ENCODE measurements around the gene CSNK1D.

- TF ChIP-seq, protein P1, sequence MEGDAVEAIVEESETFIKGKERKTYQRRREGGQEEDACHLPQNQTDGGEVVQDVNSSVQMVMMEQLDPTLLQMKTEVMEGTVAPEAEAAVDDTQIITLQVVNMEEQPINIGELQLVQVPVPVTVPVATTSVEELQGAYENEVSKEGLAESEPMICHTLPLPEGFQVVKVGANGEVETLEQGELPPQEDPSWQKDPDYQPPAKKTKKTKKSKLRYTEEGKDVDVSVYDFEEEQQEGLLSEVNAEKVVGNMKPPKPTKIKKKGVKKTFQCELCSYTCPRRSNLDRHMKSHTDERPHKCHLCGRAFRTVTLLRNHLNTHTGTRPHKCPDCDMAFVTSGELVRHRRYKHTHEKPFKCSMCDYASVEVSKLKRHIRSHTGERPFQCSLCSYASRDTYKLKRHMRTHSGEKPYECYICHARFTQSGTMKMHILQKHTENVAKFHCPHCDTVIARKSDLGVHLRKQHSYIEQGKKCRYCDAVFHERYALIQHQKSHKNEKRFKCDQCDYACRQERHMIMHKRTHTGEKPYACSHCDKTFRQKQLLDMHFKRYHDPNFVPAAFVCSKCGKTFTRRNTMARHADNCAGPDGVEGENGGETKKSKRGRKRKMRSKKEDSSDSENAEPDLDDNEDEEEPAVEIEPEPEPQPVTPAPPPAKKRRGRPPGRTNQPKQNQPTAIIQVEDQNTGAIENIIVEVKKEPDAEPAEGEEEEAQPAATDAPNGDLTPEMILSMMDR (IDR thresholded peaks at IDR 0.05 in 2 of 3, conservative IDR thresholded peaks at IDR 0.05 in 1 of 3; ENCODE audit: control insufficient read depth in 2 of 3, extremely low read depth in 1 of 3, insufficient read depth in 1 of 3, low read depth in 3 of 3, low read length in 3 of 3): no peak
- no peak for TF ChIP-seq JUND (IDR thresholded peaks at IDR 0.05; ENCODE audit: low read depth, low read length)
- TF ChIP-seq RCOR1 (conservative IDR thresholded peaks at IDR 0.05; ENCODE audit: low read depth, low read length): no peak
- TF ChIP-seq POLR2A (IDR thresholded peaks at IDR 0.05; ENCODE audit: low read depth, low read length): no peak
- no peak for TF ChIP-seq EP300 (IDR thresholded peaks at IDR 0.05; ENCODE audit: borderline replicate concordance in 1 of 2, control insufficient read depth in 1 of 2, low read depth in 2 of 2, low read length in 2 of 2)
- no peak for TF ChIP-seq CEBPB (IDR thresholded peaks at IDR 0.05; ENCODE audit: borderline replicate concordance in 1 of 2, low read depth in 2 of 2, low read length in 2 of 2)
- TF ChIP-seq USF1 (IDR thresholded peaks at IDR 0.05; ENCODE audit: borderline replicate concordance, extremely low read length, insufficient read depth, low read depth, low read length): no peak
- no peak for TF ChIP-seq PRDM15 (CRISPR knock-in tag; IDR thresholded peaks at IDR 0.05)
- TF ChIP-seq EZH2 (IDR thresholded peaks at IDR 0.05; ENCODE audit: borderline replicate concordance, control insufficient read depth, low read depth, low read length): no peak
- TF ChIP-seq FOXM1 (IDR thresholded peaks at IDR 0.05; ENCODE audit: low read depth, low read length): no peak
Observed at GRCh38 chr17:82272495-82273326, 789 bp downstream of the CSNK1D start.

Measured in GM12878 (cell line).